ENCODE results near the gene SNAP91.

The SNAP91 gene

DNA sequence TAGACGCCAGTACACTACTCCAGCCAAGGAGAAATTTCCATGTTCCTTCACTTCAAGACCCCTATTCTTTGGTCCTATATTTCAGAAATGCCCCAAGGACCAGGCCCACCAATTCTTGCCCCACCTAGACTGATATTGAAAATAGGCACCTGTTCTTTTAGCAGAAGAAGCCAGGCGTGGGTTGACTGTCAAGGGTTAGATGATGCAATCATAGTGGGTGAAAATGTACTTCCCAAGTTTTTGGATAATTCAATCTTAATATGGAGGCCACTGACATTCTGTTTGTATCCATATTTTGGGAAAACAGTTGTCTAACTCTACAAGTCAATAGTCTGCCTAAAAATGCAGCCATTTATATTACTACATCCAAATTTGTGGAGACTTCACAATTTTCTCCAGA lies 21.0 kb upstream of the SNAP91 start:
- Histone ChIP-seq H3K9ac (ENCODE audit: low read depth, low read length, poor library complexity) (no peak overlapping the region), H2BK120ac (ENCODE audit: low read depth, low read length) (no peak overlapping the region), H2AFZ (ENCODE audit: low read length) (no peak overlapping the region), H4K8ac (ENCODE audit: low read depth, low read length) (no peak overlapping the region), H2BK5ac (ENCODE audit: low read length) (no peak overlapping the region), H2BK12ac (ENCODE audit: low read length) (no peak overlapping the region), H3K14ac (ENCODE audit: low read length) (no peak overlapping the region), H3K9me3 (replicated peaks in 1 of 2; ENCODE audit: control insufficient read depth in 2 of 2, insufficient read depth in 1 of 2, low read depth in 1 of 2, low read length in 2 of 2) (no peaks in the 10 kb centered on the region), H3K4me1 (ENCODE audit: control insufficient read depth in 2 of 2, insufficient read depth in 1 of 2, low read depth in 1 of 2, low read length in 2 of 2) (no peaks in the 10 kb centered on the region), H3K79me1 (ENCODE audit: low read depth, low read length) (no peaks in the 10 kb centered on the region), H3K4me3 (ENCODE audit: low read length in 2 of 2) (no peak overlapping the region), H4K91ac (ENCODE audit: low read depth, low read length, poor library complexity) (no peak overlapping the region), H3K27ac (replicated peaks; ENCODE audit: low read length) (no peak overlapping the region), H3K27me3 (ENCODE audit: control insufficient read depth in 3 of 3, insufficient read depth in 3 of 3, low read depth in 1 of 3, low read length in 3 of 3) (no peaks in the 10 kb centered on the region), H3K36me3 (replicated peaks in 1 of 2; ENCODE audit: control insufficient read depth in 2 of 2, insufficient read depth in 2 of 2, low read length in 2 of 2) (no peaks in the 10 kb centered on the region), H2BK15ac (ENCODE audit: low read length) (no peak overlapping the region), H3K4ac (ENCODE audit: low read length) (no peak overlapping the region), H3K18ac (ENCODE audit: low read length) (no peak overlapping the region), H3K4me2 (ENCODE audit: insufficient read depth, low read length, poor library complexity, severe bottlenecking) (no peak overlapping the region), H2AK5ac (ENCODE audit: low read depth, low read length) (no peak overlapping the region), H3K23ac (ENCODE audit: low read depth, low read length, poor library complexity) (no peak overlapping the region)
- no CpG with 5 or more reads among the region's 2 CpGs for WGBS, 2 donors (ENCODE audit: extremely low coverage in 2 of 2, insufficient read length in 2 of 2, insufficient replicate concordance in 1 of 2)
- no peak for DNase-seq (ENCODE audit: low spot score)

DNA sequence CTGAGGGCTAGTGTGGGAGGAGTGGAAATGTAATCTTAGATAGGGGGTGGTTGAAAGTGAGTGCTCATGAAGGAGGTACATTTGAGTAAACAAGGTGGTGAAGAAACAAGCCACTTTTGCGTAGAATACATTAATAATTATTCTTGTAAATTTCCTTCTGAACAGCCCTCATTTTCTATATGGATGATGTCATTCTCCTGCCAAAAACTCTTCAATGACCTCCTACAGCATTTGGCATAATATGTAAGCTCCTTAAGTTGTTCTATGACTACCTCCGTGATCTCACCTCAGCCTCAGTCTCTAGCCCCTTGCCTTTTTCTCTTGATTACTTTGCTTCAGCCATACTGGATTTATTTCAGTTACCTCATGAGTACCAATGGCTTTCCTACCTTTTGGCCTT lies 14.0 kb upstream of the SNAP91 start:
- H3K79me1 ChIP-seq (ENCODE audit: low read depth, low read length), result no peaks in the 10 kb centered on the region
- no peak overlapping the region for H2BK5ac ChIP-seq (ENCODE audit: low read length)
- no peak overlapping the region for H3K4me3 ChIP-seq (ENCODE audit: low read length in 2 of 2)
- no peaks in the 10 kb centered on the region for H3K4me1 ChIP-seq (ENCODE audit: control insufficient read depth in 2 of 2, insufficient read depth in 1 of 2, low read depth in 1 of 2, low read length in 2 of 2)
- H3K18ac ChIP-seq (ENCODE audit: low read length), result no peak overlapping the region
- H3K27ac ChIP-seq (replicated peaks; ENCODE audit: low read length), result no peak overlapping the region
- H2AK5ac ChIP-seq (ENCODE audit: low read depth, low read length), result no peak overlapping the region
- H3K23ac ChIP-seq (ENCODE audit: low read depth, low read length, poor library complexity), result no peak overlapping the region
- H2BK120ac ChIP-seq (ENCODE audit: low read depth, low read length), result no peak overlapping the region
- H3K36me3 ChIP-seq (replicated peaks in 1 of 2; ENCODE audit: control insufficient read depth in 2 of 2, insufficient read depth in 2 of 2, low read length in 2 of 2), result no peaks in the 10 kb centered on the region
- H3K4me2 ChIP-seq (ENCODE audit: insufficient read depth, low read length, poor library complexity, severe bottlenecking), result no peak overlapping the region
- H4K91ac ChIP-seq (ENCODE audit: low read depth, low read length, poor library complexity), result no peak overlapping the region
- no peak overlapping the region for H3K9ac ChIP-seq (ENCODE audit: low read depth, low read length, poor library complexity)
- H4K8ac ChIP-seq (ENCODE audit: low read depth, low read length), result no peak overlapping the region
- no peak for DNase-seq (ENCODE audit: low spot score)
- H2BK15ac ChIP-seq (ENCODE audit: low read length), result no peak overlapping the region
- no peaks in the 10 kb centered on the region for H3K9me3 ChIP-seq (replicated peaks in 1 of 2; ENCODE audit: control insufficient read depth in 2 of 2, insufficient read depth in 1 of 2, low read depth in 1 of 2, low read length in 2 of 2)
- H2BK12ac ChIP-seq (ENCODE audit: low read length), result no peak overlapping the region
- no CpG with 5 or more reads among the region's 2 CpGs for WGBS, 2 donors (ENCODE audit: extremely low coverage in 2 of 2, insufficient read length in 2 of 2, insufficient replicate concordance in 1 of 2)
- H3K4ac ChIP-seq (ENCODE audit: low read length), result no peak overlapping the region
- H2AFZ ChIP-seq (ENCODE audit: low read length), result no peak overlapping the region
- H3K27me3 ChIP-seq (ENCODE audit: control insufficient read depth in 3 of 3, insufficient read depth in 3 of 3, low read depth in 1 of 3, low read length in 3 of 3), result no peaks in the 10 kb centered on the region
- no peak overlapping the region for H3K14ac ChIP-seq (ENCODE audit: low read length)

DNA sequence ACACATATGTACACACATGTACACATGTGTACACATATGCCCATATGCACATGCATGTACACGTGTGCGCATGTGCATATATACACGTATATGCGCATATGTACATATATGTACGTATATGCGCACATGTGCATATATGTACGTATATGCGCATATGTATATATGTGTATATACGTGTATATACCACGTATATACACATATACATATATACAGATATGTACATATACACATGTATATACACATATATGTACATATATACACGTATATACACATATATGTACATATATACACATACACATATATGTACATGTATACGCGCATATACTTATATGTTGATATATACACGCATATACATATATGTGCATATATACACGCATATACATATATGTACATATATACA lies 8.9 kb upstream of the SNAP91 start:
- Histone ChIP-seq H4K8ac (ENCODE audit: low read depth, low read length) (no peak overlapping the region), H3K79me1 (ENCODE audit: low read depth, low read length) (no peaks in the 10 kb centered on the region), H3K27ac (replicated peaks; ENCODE audit: low read length) (no peak overlapping the region), H3K14ac (ENCODE audit: low read length) (no peak overlapping the region), H2BK120ac (ENCODE audit: low read depth, low read length) (no peak overlapping the region), H3K23ac (ENCODE audit: low read depth, low read length, poor library complexity) (no peak overlapping the region), H2BK12ac (ENCODE audit: low read length) (no peak overlapping the region), H3K4me3 (ENCODE audit: low read length in 2 of 2) (no peak overlapping the region), H4K91ac (ENCODE audit: low read depth, low read length, poor library complexity) (no peak overlapping the region), H3K4ac (ENCODE audit: low read length) (no peak overlapping the region), H3K9me3 (replicated peaks in 1 of 2; ENCODE audit: control insufficient read depth in 2 of 2, insufficient read depth in 1 of 2, low read depth in 1 of 2, low read length in 2 of 2) (peaks cover 0 to 3% of the 10 kb centered on the region in 2 donors), H2BK15ac (ENCODE audit: low read length) (no peak overlapping the region), H3K18ac (ENCODE audit: low read length) (no peak overlapping the region), H3K27me3 (ENCODE audit: control insufficient read depth in 3 of 3, insufficient read depth in 3 of 3, low read depth in 1 of 3, low read length in 3 of 3) (no peaks in the 10 kb centered on the region), H2AK5ac (ENCODE audit: low read depth, low read length) (no peak overlapping the region), H2BK5ac (ENCODE audit: low read length) (no peak overlapping the region), H3K36me3 (replicated peaks in 1 of 2; ENCODE audit: control insufficient read depth in 2 of 2, insufficient read depth in 2 of 2, low read length in 2 of 2) (no peaks in the 10 kb centered on the region), H3K4me2 (ENCODE audit: insufficient read depth, low read length, poor library complexity, severe bottlenecking) (no peak overlapping the region), H2AFZ (ENCODE audit: low read length) (no peak overlapping the region), H3K4me1 (ENCODE audit: control insufficient read depth in 2 of 2, insufficient read depth in 1 of 2, low read depth in 1 of 2, low read length in 2 of 2) (no peaks in the 10 kb centered on the region), H3K9ac (ENCODE audit: low read depth, low read length, poor library complexity) (no peak overlapping the region)
- WGBS, 2 donors (ENCODE audit: extremely low coverage in 2 of 2, insufficient read length in 2 of 2, insufficient replicate concordance in 1 of 2), result no CpG with 5 or more reads among the region's 15 CpGs
- no peak for DNase-seq (ENCODE audit: low spot score)

GRCh38 chr6:83711958-83712357 lies 3.1 kb upstream of the SNAP91 start:
- no peak overlapping the region for H3K4me3 ChIP-seq (ENCODE audit: low read length in 2 of 2)
- H2AK5ac ChIP-seq (ENCODE audit: low read depth, low read length), result no peak overlapping the region
- H2BK5ac ChIP-seq (ENCODE audit: low read length), result no peak overlapping the region
- H2BK15ac ChIP-seq (ENCODE audit: low read length), result no peak overlapping the region
- no peaks in the 10 kb centered on the region for H3K79me1 ChIP-seq (ENCODE audit: low read depth, low read length)
- H3K27ac ChIP-seq (replicated peaks; ENCODE audit: low read length), result no peak overlapping the region
- no peak for DNase-seq (ENCODE audit: low spot score)
- no peaks in the 10 kb centered on the region for H3K36me3 ChIP-seq (replicated peaks in 1 of 2; ENCODE audit: control insufficient read depth in 2 of 2, insufficient read depth in 2 of 2, low read length in 2 of 2)
- no peak overlapping the region for H4K91ac ChIP-seq (ENCODE audit: low read depth, low read length, poor library complexity)
- H2AFZ ChIP-seq (ENCODE audit: low read length), result no peak overlapping the region
- H3K4ac ChIP-seq (ENCODE audit: low read length), result no peak overlapping the region
- H2BK12ac ChIP-seq (ENCODE audit: low read length), result no peak overlapping the region
- no peaks in the 10 kb centered on the region for H3K9me3 ChIP-seq (replicated peaks in 1 of 2; ENCODE audit: control insufficient read depth in 2 of 2, insufficient read depth in 1 of 2, low read depth in 1 of 2, low read length in 2 of 2)
- no peak overlapping the region for H2BK120ac ChIP-seq (ENCODE audit: low read depth, low read length)
- no peak overlapping the region for H3K23ac ChIP-seq (ENCODE audit: low read depth, low read length, poor library complexity)
- H3K18ac ChIP-seq (ENCODE audit: low read length), result no peak overlapping the region
- no peak overlapping the region for H4K8ac ChIP-seq (ENCODE audit: low read depth, low read length)
- no peak overlapping the region for H3K9ac ChIP-seq (ENCODE audit: low read depth, low read length, poor library complexity)
- peaks cover 0 to 6% of the 10 kb centered on the region in 2 donors for H3K4me1 ChIP-seq (ENCODE audit: control insufficient read depth in 2 of 2, insufficient read depth in 1 of 2, low read depth in 1 of 2, low read length in 2 of 2)
- peaks cover 0 to 36% (median 16%) of the 10 kb centered on the region in 3 experiments for H3K27me3 ChIP-seq (ENCODE audit: control insufficient read depth in 3 of 3, insufficient read depth in 3 of 3, low read depth in 1 of 3, low read length in 3 of 3)
- no peak overlapping the region for H3K4me2 ChIP-seq (ENCODE audit: insufficient read depth, low read length, poor library complexity, severe bottlenecking)
- no peak overlapping the region for H3K14ac ChIP-seq (ENCODE audit: low read length)

All from neuronal stem cell (in vitro differentiated cells).